Measurements from ENCODE around the gene DOCK2.
"Not testable (repeated sequence)": the region's sequence is repeated elsewhere in the genome, so short reads cannot be mapped to it uniquely, and the experiment has no call there.

- TF ChIP-seq CTCF (conservative IDR thresholded peaks at IDR 0.05; ENCODE audit: low read length); EZH2phosphoT487 (IDR thresholded peaks at IDR 0.05; ENCODE audit: borderline replicate concordance, low read depth, low read length): not testable (repeated sequence)
These were observed 88.6 kb downstream of the DOCK2 start for GRCh38 chr5:169725665-169726064.

Measured in OCI-LY7 (cell line).